Stimulated activated CD4-positive, alpha-beta T cell treated with anti-CD3 and anti-CD28 coated beads, Interleukin-1b, Interleukin-23, amount 100 ng/mL, for 24 hours (primary cell): ENCODE data around the gene MPST.
"Not testable (repeated sequence)": the region's sequence is repeated elsewhere in the genome, so short reads cannot be mapped to it uniquely, and the experiment has no call there.

Experiments used
- DNase-seq, 4 experiments: peaks; one replicate each; pipeline ENCODE4 v3.0.0-alpha.2; 2020; ENCODE audit warnings: low read depth in 4 of 4, low spot score in 1 of 4

The MPST gene

DNA sequence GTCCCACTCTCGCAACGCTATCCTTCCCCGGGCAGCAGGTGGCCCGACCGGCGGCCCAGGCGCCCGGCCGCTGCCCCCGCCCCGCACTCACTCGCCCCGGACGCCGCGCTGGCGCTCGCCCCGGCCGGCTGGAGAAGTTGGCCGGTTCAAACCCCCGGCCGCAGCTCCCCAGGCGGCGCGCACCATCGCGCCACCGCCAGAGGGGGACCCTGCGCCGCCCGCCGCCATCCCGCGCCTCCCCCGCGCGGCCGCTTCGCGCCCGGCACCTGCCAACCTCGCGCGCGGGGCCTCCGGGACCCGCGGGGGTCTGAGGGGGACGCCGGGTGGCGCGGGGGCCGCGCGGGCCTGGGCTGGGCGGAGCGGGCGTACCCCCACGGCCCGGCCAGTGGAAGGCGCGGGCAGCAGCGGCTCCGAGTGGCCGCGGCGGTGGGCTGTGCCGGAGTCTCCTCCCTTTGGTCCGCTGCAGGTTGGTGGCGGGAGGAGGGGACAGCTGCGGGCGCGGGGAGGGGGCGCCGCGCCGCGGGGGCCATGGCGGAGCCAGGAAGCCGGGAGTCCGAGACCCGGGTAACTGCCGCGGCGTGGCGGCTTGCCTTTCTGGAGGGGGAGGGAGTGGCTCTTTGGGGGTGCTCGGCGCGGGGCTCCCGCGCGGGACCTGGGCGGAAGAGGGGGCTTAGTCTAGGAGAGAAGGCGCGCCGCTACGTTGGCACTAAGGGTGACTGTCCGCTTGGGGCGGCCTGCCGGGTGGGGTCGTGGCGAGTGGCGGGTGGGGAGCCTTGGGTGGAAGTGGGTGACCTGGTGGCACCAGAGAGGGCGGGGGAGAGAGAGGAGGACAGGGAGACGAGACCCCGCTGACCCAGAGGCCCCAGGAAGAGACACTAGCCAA lies at the start of gene MPST, which contains the start of gene TST:
MPST (plus strand) TSS at position 434 of the 883 bp plus-strand sequence; CDS start at position 529, 95 bp downstream.
TST (minus strand) TSS at position 139 of the 883 bp plus-strand sequence. CDS start 715 bp downstream, outside the sequence.
- peak in 1 of 4 experiments; percentile 29 for DNase-seq

DNA sequence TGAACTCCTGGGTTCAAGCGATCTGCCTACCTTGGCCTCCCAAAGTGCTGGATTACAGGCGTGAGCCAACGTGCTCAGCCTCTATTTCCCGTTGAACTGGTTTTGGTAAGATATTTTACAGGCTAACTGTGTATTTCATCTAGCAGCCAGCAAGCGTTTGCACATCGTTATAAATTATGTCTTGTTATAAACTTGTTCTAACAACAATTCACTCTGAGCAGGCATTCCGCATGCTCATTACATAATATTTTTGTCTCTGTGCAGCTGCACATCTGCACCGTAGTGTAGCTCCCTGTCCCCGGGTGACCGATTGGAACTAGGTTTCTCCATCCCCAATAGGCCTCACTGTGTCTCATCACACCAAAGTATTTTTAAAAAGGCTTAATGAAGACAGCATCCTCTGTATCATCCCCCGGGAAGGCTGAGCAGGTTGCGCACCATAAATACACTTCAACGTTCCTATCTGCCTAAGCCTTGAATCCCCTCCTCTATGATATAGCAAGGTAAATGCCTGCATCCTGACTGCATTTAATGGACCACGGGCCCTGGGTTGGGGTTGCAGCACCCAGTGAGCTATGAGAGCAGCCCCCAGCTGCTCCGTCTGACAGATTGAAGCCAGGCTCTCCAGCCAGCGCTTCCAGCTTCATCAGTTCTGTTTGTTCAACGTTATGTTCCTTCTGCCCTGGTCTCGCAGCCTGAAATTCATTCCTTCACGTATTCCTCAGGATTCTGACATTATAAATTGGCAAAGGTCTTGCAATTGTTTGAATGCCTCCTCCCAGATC lies 48.0 kb upstream of the MPST start:
- DNase-seq = no peak

DNA sequence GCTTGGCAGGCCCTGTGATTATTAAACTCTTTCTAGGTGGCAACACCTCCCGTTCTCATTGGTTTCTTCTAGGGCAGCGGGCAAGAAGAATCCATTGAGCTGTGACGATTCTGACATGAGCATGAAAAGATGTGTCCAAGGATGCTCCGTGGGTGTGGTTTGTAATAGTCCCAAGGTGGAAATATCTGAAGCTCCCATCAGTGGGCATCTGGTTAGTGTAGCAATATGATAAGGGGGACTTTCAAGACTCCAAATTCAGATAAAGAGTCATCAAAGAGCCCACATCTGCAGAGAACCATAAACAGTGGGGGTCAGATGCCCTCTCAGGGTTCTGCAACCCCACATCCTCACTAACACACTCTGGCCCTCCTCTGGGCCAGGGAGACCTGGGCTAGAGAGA lies 42.9 kb upstream of the MPST start:
- no peak for DNase-seq

DNA sequence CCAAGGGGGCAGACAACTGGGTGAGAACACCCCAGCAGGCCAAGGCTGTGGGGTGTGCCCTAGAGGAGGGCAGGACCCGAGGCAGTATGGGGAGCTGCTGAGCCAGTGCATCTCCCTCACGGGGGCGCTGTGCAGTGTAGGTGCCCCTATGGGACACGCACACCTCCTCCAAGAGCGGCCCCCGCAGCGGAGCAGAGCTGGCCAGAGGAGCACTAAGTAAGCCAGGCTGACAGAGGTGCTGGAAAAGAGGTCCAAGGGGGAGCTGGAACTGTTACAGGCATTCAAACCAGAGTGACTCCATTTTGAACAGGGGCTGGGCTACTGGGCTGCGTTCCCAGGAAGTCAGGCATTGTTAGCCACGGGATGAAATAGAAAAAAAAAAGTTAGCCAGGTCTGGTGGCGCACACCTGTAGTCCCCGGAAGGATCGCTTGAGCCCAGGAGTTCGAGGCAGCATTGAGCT lies 42.1 kb upstream of the MPST start:
- DNase-seq = peak; percentile 45 to 76 (median 54)

DNA sequence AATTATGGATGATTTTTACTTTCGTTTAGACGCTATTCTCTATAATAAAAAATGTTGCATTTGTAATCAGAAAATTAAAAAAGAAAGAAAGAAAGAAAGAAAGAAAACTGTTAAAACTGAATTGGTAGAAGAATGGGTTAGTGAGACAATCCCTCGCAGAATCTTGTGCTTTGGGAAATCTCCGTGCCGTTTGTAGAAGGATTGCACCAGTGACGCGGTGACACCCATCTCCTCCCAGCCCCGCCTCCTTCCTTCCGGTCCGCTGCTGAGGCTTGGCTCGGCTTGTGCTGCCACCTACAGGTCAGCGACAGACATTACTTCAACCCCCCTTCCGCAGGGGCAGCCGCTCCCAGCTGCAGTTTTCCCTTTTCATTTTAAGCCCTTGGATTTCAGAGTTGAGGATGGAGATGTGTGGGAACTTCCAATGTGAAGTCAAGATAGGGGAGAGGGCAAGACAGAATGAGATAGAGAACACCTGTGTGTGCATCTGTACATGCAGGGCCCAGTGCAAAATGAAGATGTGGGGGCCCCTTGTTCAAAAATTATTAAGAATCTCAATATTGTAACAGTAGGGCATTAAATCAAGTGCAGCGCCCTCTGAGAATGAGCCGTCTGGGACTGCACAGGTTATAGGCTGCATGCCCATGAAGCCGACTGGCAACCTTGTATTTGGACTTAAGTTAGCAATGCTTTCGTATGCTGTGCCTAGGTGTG lies 41.4 kb upstream of the MPST start:
- peak; percentile 83 to 87 (median 84) for DNase-seq

DNA sequence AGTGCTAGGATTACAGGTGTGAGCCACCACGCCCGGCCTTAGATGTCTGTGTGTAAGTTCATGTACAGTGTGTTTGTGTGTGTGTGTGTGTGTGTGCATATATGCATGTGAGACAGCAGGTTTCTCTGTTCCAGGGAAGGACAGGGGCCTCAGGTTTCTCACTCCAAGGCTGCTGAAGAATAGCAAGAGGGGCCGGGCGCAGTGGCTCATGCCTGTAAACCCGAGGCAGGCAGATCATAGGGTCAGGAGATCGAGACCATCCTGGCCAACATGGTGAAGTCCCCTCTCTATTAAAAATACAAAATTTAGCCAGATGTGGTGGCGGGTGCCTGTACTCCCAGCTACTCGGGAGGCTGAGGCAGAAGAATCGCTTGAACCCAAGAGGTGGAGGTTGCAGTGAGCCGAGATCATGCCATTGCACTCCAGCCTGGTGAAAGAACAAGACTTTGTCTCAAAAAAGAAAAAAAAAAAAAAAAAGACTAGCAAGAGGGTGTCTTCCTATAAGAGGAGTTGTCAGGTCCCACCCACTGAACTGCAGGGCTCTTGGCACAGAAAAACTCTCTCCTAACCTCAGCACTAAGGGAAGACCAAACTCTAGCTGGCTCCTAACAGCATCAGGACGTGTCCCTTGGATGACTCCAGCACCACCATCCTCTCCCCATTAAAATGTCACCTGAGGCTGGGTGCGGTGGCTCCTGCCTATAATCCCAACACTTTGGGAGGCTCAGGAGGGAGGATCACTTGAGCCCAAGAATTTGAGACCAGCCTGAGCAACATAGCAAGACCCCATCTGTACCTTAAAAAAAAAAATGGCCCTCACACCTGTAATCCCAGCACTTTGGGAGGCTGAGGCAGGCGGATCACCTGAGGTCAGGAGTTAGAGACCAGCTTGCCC lies 40.3 kb upstream of the MPST start:
- no peak for DNase-seq

DNA sequence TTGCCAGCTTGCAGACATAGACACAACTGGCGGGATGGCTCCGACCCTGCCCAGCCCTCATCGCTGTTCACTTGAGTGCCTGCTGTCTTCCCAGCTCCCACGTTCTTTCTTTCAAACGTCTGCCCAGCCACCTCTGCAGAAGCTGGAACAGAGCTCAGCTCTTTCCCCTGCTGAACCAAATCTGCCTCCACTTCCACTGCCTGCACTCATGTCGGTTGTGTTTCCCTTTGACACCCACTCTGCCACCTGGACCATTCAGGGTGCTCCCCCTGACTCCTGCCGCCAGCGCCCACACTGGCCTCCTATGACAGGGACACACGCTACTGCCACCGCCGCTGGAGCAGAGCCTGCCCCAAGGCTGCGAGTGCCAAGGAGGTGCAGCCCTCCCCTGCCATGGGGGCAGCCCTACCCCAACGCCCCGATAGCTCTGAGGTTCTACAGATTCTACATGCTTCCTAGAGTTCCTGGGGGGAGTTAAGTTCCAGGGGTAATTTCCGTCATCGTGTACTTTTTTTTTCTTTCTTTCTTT lies 38.2 kb upstream of the MPST start:
- no peak for DNase-seq

DNA sequence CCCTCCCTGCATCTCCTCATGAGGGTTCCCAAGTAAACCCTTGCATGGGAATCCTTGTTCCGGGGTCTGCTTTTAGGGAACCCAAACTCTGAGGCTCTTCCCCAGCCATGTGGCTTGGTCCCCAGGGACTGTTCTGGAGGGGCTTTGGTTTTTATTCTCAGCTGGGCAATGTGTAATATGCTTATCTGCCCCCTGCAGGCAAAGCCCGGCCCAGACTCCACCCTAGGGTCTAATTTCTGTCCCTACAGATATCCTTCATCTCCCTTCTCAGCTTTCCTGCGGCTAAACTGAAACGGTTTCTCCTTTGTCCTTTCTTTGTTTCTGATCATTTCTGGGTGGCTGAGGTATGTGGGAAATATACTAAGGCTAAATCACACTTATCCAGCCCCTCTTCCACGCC lies 37.4 kb upstream of the MPST start:
- DNase-seq = no peak

DNA sequence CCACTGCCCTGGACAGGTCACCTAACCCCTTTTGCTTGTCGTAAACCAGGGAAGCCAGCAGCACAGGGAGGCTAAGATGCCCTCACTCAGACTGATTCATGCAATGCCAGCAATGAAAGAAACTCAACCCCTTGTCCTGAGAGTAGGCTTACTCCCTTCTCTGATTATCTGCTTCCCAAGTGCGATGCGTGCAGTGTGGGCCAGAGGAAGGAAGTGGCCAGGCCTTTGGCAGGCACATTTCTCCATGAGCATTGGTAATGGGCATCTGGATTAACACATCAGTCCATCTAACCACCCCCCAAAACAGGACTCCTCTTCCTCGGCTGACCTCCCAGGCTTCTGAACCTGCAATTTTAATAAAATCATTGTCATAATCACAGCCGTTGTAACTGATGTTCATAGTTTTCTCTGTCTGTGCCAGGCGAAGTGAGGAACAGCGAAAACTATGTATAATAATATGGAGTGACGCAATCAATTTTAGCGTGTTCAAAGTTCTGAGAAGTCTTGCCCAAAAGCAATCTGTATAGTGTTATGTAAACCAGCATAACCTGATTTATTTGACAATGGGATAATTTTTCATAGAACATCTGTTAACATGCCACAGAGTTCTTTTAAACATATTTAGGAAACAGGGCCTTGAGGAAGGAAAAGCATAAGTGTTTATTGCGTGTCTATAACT lies 34.2 kb upstream of the MPST start:
- DNase-seq = no peak

DNA sequence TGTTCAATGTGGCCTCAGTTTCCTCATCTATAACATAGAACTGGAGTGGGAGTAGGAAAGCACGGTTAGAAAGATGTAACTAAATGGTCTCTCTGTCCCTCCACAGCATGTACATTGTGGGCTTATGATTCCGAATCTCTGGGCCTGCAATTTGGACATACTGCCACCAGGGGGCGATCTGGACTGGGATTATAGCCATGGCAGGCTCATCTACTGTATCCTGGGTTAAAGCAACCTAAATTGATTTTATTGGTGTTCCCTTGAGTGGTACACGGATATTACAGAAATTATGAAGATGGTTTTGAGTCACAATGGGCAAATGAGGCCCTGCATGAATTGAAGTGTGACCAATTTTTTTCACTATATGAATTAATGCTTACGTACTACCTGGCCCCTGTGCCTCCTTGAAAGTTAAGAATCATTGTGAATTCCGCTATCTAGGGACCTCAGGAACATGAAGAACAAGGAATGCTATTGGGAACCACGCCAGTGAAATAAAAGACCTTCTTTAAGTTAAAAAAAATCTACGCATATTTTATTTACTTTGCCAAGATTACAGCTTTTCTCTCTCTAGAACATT lies 33.2 kb upstream of the MPST start:
- DNase-seq = peak in 3 of 4 experiments; percentile 29 to 51 (median 36)

DNA sequence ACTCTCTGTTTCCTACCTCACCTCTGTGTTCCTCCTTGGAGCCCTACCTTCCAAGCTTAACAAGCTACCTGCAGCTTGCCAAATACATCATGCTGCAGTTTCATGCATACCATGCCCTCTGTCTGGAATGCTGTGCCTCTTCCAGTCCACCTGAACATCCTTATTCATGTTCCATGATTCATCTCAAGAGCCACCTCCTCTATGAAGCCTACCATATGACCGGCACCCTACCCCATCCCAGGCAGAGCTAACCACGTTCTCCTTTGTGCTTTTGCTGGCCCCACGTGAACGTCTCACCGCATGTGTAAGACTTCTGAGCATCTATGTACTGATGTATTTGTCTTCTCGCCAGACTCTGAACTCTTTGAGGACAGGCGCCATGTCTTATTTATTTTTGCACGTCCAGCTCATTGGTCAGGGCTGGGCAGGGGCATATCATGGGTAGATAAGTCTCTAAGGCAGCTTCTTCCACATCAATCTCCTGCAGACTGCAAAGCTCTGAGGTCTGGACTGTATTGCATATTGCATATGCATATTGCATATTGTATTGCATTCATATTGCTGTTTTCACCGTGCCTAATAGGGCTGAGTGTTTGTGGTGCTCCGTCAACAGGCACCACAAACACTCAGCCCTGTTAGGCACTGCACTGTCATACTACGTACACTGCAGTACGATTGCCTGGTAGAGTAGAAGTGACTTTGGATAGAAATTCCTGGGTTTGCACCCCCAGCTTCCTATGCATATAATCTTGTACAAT lies 31.3 kb upstream of the MPST start:
- no peak for DNase-seq

DNA sequence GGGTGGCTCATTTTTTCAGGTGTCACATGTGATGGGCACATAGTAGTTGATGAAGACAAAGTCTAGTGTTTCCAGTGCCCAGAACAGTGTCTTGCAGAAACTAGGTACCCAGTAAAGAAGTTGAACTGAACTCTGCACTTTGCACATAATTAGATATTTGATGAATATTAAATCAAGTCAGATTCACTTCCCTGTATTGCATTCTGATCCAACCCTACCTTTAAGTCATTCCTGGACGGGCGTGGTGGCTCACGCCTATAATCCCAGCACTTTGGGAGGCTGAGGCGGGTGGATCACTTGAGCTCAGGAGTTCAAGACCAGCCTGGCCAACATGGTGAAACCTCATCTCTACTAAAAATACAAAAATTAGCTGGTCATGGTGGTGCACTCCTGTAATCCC lies 30.5 kb upstream of the MPST start:
- not testable (repeated sequence) for DNase-seq

DNA sequence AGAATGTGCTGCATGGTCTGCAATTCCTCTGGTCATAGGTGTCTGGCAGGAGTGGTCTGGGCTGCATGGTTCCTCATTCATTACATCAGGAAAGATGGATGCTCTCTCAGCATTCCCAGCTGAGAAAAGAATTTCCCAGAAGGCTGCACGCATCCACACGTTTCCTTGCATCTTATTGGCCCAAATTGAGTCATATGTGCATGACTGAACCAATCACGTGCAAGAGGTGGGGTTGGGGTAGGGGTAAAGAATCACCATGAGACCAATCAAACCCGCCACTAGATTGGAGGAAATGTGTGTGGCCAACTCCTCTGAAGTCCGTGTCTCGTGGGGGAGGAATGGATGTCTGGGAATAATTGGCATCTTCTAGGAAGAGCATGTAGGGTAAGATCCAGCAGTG lies 29.1 kb upstream of the MPST start:
- no peak for DNase-seq

DNA sequence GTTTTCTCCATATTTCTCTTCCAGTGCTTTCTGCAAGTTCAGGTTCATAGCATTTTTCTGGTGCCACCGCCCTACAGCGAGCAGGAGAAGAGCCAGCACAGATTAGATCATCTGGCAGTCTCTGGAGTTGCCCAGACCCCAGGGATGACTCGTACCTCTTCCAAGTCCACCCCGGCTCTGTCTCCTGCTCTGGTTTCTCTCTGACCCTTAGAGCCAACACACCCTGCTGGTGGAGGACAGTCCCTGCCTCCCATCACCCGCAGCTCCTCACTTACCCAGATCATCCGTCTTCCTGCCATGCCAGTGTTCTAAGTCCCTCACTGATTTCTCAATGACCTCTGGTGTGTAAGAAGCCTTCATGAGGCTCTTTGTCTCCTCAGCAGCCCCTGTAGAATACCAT lies 28.3 kb upstream of the MPST start:
- no peak for DNase-seq

DNA sequence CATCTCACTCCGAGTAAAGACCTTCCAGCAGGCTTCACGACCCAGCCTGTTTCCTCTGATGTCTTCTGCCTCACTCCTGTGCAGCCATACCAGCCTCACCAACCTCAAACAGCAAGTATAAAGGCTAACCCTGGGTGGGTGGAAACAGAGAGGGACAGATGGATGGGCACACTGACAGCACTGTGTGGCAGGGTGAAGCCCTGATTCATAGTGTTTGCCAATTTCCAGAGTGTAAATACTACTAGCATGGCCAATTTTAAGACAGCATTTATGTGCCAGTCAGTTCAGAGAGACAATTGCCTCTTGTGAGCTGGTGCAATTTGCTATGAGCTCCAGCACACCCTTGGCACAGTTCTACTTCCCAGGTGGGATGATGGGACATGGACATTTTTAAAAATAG lies 21.8 kb upstream of the MPST start:
- no peak for DNase-seq

DNA sequence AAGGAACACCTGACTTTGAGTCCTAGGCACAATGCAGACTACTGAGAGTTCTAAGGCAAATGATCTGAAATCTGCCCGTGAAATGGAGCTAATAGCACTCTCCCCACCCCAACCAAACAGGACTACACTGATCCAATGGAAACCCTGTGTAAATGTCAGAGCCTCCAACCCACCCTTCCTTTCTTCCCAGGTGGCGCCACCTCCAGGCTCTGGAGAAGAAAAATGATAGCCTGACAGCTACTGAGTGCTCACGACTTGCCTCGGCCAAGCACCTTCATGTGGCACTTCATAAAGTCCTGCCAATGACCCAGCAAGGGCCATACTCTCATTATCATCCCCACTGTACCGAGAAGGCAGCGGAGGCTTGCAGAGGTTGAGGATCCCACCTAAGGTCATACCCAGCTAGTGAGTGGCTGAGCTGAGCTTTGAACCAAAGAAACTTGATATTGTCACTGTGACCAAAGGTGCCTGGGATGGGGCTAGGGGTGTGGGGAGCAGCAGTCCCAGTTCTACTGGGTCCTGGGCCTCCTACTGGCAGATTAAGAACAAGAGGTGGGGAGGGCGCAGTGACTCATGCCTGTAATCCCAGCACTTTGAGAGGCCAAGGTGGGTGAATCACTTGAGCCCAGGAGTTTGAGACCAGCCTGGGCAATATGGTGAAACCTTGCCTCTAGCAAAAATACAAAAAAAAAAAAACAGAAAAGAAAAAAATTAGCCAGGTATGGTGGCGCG lies 20.8 kb upstream of the MPST start:
- no peak for DNase-seq

DNA sequence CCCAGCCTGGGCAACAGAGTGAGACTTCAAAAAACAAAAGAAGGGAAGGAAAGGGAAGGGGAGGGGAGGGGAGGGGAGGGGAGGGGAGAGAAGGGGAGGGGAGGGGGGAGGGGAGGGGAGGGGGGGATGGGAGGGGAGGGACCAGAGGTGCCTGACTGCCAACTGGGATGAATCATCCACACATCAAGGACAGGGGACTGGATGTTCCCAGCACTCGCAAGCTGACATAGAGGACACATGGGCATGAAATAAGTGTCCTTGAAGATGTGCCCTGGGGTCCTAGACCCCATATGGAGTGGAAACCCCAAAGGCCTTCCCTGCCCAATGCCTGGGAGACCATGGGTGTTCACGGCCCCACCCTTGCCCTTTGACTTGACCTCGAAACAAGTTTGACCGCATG lies 20.1 kb upstream of the MPST start:
- no peak for DNase-seq
